OCI-LY7 (cell line): ENCODE measurements around the gene EMC6. TPM values are rescaled to one million over a fixed set of nuclear protein-coding genes. Genes with fewer than 3 reads are reported as not detected.

Experiments
- BruUV-seq: library from RNA; stranded (reverse); fragments of 400-500 nt; replicated peaks from 2 replicates; lab custom pipeline; 2021; lab: Mats Ljungman, UMichigan
- CTCF ChIA-PET: fragments of 300-600 bp; sonication (Branson Sonifier 250); formaldehyde crosslinking; loops from one replicate; lab custom pipeline; 2022; ENCODE audit warnings: antibody characterized with exemption; ENCODE audit not compliant: unreplicated experiment; lab: Charles Lee
- POLR2A ChIA-PET: fragments of 300-600 bp; sonication (Branson Sonifier 250); formaldehyde crosslinking; loops from one replicate; lab custom pipeline; 2022; ENCODE audit warnings: antibody characterized with exemption; lab: Charles Lee
- DNase-seq: peaks from one replicate; pipeline ENCODE4 v3.0.0-alpha.2; 2015; ENCODE audit warnings: low spot score
- H2AFZ ChIP-seq: fragments of 200-600 bp; sonication (generic), shearing (Covaris generic); 2 replicates; pipeline ENCODE4 v1.6.1; 2014; ENCODE audit warnings: mild to moderate bottlenecking, antibody characterized with exemption, low read length, moderate library complexity
- H3K27ac ChIP-seq: fragments of 200-600 bp; sonication (generic); 2 replicates; pipeline ENCODE4 v1.5.1; 2014; ENCODE audit warnings: mixed run types, low read depth, mild to moderate bottlenecking, moderate library complexity, low read length, inconsistent platforms; ENCODE audit not compliant: poor library complexity, severe bottlenecking
- H3K36me3 ChIP-seq: fragments of 200-600 bp; sonication (generic); 2 replicates; pipeline ENCODE4 v1.6.1; 2014; ENCODE audit warnings: mild to moderate bottlenecking, antibody characterized with exemption, low read length, moderate library complexity, mixed read lengths; ENCODE audit not compliant: insufficient read depth
- H3K4me1 ChIP-seq: fragments of 200-600 bp; sonication (generic); 2 replicates; pipeline ENCODE4 v1.5.1; 2014; ENCODE audit warnings: mild to moderate bottlenecking, low read length; ENCODE audit not compliant: insufficient read depth, poor library complexity, severe bottlenecking
- H3K4me2 ChIP-seq: fragments of 200-600 bp; sonication (generic); 2 replicates; pipeline ENCODE4 v1.6.1; 2014; ENCODE audit warnings: mild to moderate bottlenecking, low read length
- H3K4me3 ChIP-seq: fragments of 200-600 bp; sonication (generic); 2 replicates; pipeline ENCODE4 v1.5.1; 2014; ENCODE audit warnings: mild to moderate bottlenecking, low read depth, low read length; ENCODE audit not compliant: poor library complexity, severe bottlenecking
- H3K79me2 ChIP-seq: fragments of 200-600 bp; sonication (generic); 2 replicates; pipeline ENCODE4 v1.6.1; 2016; ENCODE audit warnings: low read depth, mild to moderate bottlenecking, low read length, moderate library complexity, mixed read lengths; ENCODE audit not compliant: insufficient read depth
- H3K9me2 ChIP-seq: fragments of 200-600 bp; sonication (generic); 2 replicates; pipeline ENCODE4 v1.6.1; 2016; ENCODE audit warnings: mild to moderate bottlenecking, low read length, mixed read lengths; ENCODE audit not compliant: insufficient read depth
- H3K9me3 ChIP-seq: fragments of 200-600 bp; sonication (generic); 2 replicates; pipeline ENCODE4 v1.6.1; 2014; ENCODE audit warnings: mild to moderate bottlenecking, mixed run types, low read length, mixed read lengths
- H4K20me1 ChIP-seq: fragments of 200-600 bp; sonication (generic); 2 replicates; pipeline ENCODE4 v1.6.1; 2014; ENCODE audit warnings: mild to moderate bottlenecking, antibody characterized with exemption, low read length, moderate library complexity, mixed read lengths; ENCODE audit not compliant: insufficient read depth
- EZH2phosphoT487 ChIP-seq: fragments of 200-600 bp; sonication (generic); IDR thresholded peaks from 2 replicates; pipeline ENCODE4 v1.6.1; 2018; ENCODE audit warnings: low read depth, borderline replicate concordance, mild to moderate bottlenecking, mixed run types, antibody characterized with exemption, low read length, moderate library complexity, mixed read lengths
- intact Hi-C: fragments of 100-400 bp; cut with micrococcal nuclease; formaldehyde crosslinking; loops from one replicate; pipeline ENCODE4 v1.10.0; 2022; ENCODE audit not compliant: unreplicated experiment
- total RNA-seq, 2 experiments: library from RNA; depleted of rRNA in 1 of 2; stranded (reverse); fragments of >200 nt in 1 of 2; shearing (Covaris generic) in 1 of 2; gene quantifications; 2 replicates each; pipeline ENCODE4 v1.2.3, GENCODE V29; 2014 to 2022
- TF ChIP-seq, protein P1 (sequence below): fragments of 200-600 bp; sonication (generic); conservative IDR thresholded peaks from 2 replicates; pipeline ENCODE4 v1.5.1; 2014; ENCODE audit warnings: mild to moderate bottlenecking, antibody characterized with exemption, low read length, moderate library complexity, mixed read lengths

EMC6 gene
- total RNA-seq, 2 experiments from 2014 or later = 36.0 to 54.6 TPM

DNA sequence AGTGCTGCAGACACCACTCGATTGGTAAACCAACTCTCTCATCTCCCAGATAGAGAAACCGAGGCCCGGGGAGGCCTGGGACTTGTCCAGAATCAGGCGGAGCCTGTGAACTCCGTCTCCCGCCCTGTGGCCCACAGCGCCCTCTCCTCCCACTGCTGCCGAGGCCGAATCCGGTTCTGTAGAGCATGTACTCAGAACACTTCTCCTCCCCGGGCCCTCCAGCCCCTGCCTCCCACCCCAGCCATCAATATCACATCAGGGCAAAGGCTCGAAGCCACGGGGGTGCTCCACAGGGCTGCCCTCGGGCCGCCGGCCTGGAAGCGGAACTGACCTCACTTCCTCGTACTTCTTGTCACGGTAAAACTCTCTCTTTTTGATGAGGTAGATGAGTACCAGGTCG lies 13.0 kb downstream of the EMC6 start:
- DNase-seq = no peak
- Histone ChIP-seq H3K4me2 (no peak overlapping the region), H3K27ac (no peak overlapping the region), H4K20me1 (no peaks in the 10 kb centered on the region), H3K36me3 (peaks cover 76% of the 10 kb centered on the region), H3K79me2 (no peaks in the 10 kb centered on the region), H3K9me2 (no peaks in the 10 kb centered on the region), H2AFZ (no peak overlapping the region), H3K9me3 (no peaks in the 10 kb centered on the region), H3K4me3 (no peak overlapping the region), H3K4me1 (peaks cover 28% of the 10 kb centered on the region)
- intact Hi-C loops = no loop called here
- no peak for TF ChIP-seq EZH2phosphoT487
- TF ChIP-seq, protein P1, sequence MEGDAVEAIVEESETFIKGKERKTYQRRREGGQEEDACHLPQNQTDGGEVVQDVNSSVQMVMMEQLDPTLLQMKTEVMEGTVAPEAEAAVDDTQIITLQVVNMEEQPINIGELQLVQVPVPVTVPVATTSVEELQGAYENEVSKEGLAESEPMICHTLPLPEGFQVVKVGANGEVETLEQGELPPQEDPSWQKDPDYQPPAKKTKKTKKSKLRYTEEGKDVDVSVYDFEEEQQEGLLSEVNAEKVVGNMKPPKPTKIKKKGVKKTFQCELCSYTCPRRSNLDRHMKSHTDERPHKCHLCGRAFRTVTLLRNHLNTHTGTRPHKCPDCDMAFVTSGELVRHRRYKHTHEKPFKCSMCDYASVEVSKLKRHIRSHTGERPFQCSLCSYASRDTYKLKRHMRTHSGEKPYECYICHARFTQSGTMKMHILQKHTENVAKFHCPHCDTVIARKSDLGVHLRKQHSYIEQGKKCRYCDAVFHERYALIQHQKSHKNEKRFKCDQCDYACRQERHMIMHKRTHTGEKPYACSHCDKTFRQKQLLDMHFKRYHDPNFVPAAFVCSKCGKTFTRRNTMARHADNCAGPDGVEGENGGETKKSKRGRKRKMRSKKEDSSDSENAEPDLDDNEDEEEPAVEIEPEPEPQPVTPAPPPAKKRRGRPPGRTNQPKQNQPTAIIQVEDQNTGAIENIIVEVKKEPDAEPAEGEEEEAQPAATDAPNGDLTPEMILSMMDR = no peak
- ChIA-PET POLR2A (no interaction called here), CTCF (interaction anchor here (0.5 kb wide), 1 partner anchor 66 kb away, joined by 3 read pairs; no protein-coding TSS in a partner anchor)
- BruUV-seq = no TSS peak

DNA sequence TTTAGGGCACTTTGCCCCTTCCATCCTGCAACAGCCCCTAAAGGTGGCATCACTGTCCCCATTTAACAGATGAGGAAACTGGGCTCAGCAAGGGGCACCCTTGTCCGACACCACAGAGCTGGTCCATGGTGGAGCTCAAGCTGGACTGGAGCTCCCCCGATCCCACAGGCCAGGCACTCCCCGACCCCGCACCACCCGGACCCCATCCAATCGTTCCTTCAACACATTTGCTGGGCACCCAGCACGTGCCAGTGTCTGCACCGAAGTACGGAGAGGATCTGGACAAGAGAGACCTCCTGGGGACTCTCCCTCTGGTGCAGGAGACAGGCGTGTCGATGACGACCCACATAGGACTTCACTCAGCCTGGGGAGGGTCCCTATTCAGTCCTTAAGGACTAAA lies 13.4 kb downstream of the EMC6 start:
- POLR2A ChIA-PET = interaction anchor here (0.6 kb wide), 1 partner anchor 17 kb away, joined by 4 read pairs; no protein-coding TSS in a partner anchor
- Histone ChIP-seq H3K4me1 (peaks cover 28% of the 10 kb centered on the region), H3K79me2 (no peaks in the 10 kb centered on the region), H3K27ac (no peak overlapping the region), H2AFZ (no peak overlapping the region), H3K9me2 (no peaks in the 10 kb centered on the region), H4K20me1 (no peaks in the 10 kb centered on the region), H3K9me3 (no peaks in the 10 kb centered on the region), H3K36me3 (peaks cover 73% of the 10 kb centered on the region), H3K4me3 (no peak overlapping the region), H3K4me2 (no peak overlapping the region)
- CTCF ChIA-PET = interaction anchor here (0.5 kb wide), 1 partner anchor 38 kb away, joined by 3 read pairs; no protein-coding TSS in a partner anchor
- intact Hi-C loops = no loop called here
- no peak for TF ChIP-seq EZH2phosphoT487
- TF ChIP-seq, protein P1 = no peak
- BruUV-seq = no TSS peak
- no peak for DNase-seq

DNA sequence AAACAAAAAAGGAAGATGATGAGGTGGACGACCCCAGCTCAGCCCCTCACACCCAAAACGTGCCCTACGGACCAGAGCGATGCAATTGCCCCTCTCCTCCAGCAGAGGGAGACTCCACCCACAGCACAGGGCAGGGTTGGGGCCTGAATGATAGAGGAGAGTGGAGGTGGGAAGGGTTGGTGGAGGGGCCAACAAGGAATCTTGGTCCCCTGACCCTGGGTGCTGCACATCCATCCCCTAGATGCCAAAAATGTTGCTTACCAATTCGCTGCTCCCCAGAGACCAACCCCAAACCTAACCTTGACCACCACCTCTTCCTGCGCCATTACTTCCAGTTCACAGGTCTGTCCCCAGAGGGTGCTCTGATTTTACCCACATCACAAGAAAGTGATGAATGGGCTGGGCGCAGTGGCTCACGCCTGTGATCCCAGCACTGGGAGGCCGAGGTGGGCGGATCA lies 14.5 kb downstream of the EMC6 start:
- Histone ChIP-seq H3K4me3 (no peak overlapping the region), H3K27ac (peak overlapping the region; percentile 91), H3K4me2 (no peak overlapping the region; the same call in 1 of the 2 replicates), H3K36me3 (peaks cover 64% of the 10 kb centered on the region), H3K4me1 (peaks cover 31% of the 10 kb centered on the region), H3K9me2 (no peaks in the 10 kb centered on the region), H2AFZ (no peak overlapping the region), H3K9me3 (no peaks in the 10 kb centered on the region), H3K79me2 (no peaks in the 10 kb centered on the region), H4K20me1 (no peaks in the 10 kb centered on the region)
- POLR2A ChIA-PET = interaction anchor here (0.5 to 0.7 kb wide), 3 partner anchors 49 to 529 kb away, joined by 3 to 7 read pairs (median 4); no protein-coding TSS in a partner anchor
- no TSS peak for BruUV-seq
- TF ChIP-seq EZH2phosphoT487 = no peak
- TF ChIP-seq, protein P1 = peak; percentile 95
- DNase-seq = peak; percentile 78
- intact Hi-C loops = loop anchor here (1.0 kb wide), 3 partner anchors 11 to 144 kb away; no protein-coding TSS in a partner anchor
- CTCF ChIA-PET = interaction anchor here (0.6 to 0.7 kb wide), 2 partner anchors 28 to 43 kb away, joined by 3 to 4 read pairs; no protein-coding TSS in a partner anchor
